Measurements from ENCODE around the gene DYNC1LI2. TPM values are rescaled to one million over a fixed set of nuclear protein-coding genes. Genes with fewer than 3 reads are reported as not detected.

The DYNC1LI2 gene
- total and polyA plus RNA-seq, 2 donors (not counting 1 experiment from before 2014, with no cell fraction given): 33.9 to 109 TPM

DNA sequence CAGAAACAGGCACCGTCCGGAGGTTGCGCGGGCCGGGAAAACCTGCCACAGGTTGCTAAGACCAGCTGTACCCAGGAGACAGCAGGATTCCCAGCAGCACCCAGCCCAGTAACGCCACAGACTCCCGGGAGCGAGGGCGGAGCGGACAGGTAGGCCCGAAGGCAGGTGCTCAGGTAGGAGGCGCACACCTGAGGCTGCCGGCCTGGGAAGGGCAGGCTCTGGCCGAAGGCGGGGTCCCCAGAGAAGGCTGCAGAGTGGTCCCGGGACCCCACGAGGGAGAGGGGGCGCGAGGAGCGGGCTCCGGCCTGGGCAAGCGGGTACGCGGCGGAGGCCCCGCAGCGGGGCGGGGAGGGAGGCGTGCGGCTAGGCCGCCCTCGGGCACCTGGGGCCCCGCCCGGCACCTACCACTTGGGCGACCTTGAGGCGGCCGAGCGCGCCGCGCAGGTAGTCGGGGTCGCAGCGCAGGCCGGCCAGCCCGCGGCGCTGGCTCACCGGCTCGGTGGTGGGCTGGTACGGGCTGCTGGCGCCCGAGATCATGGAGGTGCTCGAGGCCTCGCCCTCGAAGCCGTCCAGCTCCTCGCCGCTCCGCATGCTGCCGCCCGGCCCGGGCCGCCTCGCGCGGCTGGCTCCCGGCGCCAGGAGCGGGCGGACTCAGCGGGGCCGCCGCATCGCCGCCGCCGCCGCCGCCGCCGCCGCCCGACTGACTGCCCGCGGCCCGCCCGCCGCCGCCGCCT is 55.3 kb downstream of the DYNC1LI2 start:
- CTCF ChIA-PET: interaction anchor here (0.7 to 1.4 kb wide), 3 partner anchors 44 to 291 kb away, joined by 3 to 4 read pairs (median 3); no protein-coding TSS in a partner anchor
- no peak overlapping the region for H3K27ac ChIP-seq (ENCODE audit: low read length in 2 of 2)

More for the DNA sequence above, 55.3 kb downstream of the DYNC1LI2 start:
- H3K4me1 Mint-ChIP-seq: peaks cover 17% of the 10 kb centered on the region
- H3K4me3 ChIP-seq (ENCODE audit: control extremely low read depth in 1 of 5, extremely low read depth in 1 of 5, insufficient read depth in 1 of 5, low read depth in 2 of 5, low read length in 4 of 5): peak overlapping the region; percentile 25 to 83 (median 57)
- peak overlapping the region; percentile 99 for H3K4me2 ChIP-seq (replicated peaks; ENCODE audit: low read depth, low read length, poor library complexity, severe bottlenecking)
- ATAC-seq (ENCODE audit: low read depth): no peak
- H3K9me3 Mint-ChIP-seq (ENCODE audit: insufficient read depth): no peaks in the 10 kb centered on the region
- WGBS (ENCODE audit: insufficient coverage): 2% methylated on average over 89 of the region's 91 CpGs
- peak overlapping the region; percentile 85 for H3K4me3 Mint-ChIP-seq
- DNase-seq: no peak
- H3K9ac ChIP-seq (ENCODE audit: low read length): peak overlapping the region; percentile 64
- H3K36me3 ChIP-seq (replicated peaks in 1 of 2; ENCODE audit: control extremely low read depth in 1 of 2, control insufficient read depth in 1 of 2, extremely low read depth in 1 of 2, insufficient read depth in 2 of 2, low read length in 1 of 2): no peaks in the 10 kb centered on the region
- H3K27me3 ChIP-seq (replicated peaks in 1 of 4; ENCODE audit: control extremely low read depth in 1 of 4, control insufficient read depth in 3 of 4, insufficient read depth in 4 of 4, low read length in 3 of 4): peaks cover 0 to 57% (median 35%) of the 10 kb centered on the region in 4 experiments
- no peak overlapping the region for H3K27ac Mint-ChIP-seq
- H3K4me1 ChIP-seq (ENCODE audit: control insufficient read depth in 2 of 2, insufficient read depth in 2 of 2, low read length in 2 of 2): peaks cover 15 to 17% of the 10 kb centered on the region in 2 donors
- peaks cover 38% of the 10 kb centered on the region for H3K27me3 Mint-ChIP-seq
- POLR2A ChIA-PET: interaction anchor here (0.6 to 0.7 kb wide), 3 partner anchors 18 to 256 kb away, joined by 3 to 12 read pairs (median 3); no protein-coding TSS in a partner anchor
- peak overlapping the region; percentile 97 for H2AFZ ChIP-seq (ENCODE audit: insufficient read depth, low read depth, low read length, poor library complexity, severe bottlenecking)
- TF ChIP-seq EZH2 (IDR thresholded peaks at IDR 0.05; ENCODE audit: borderline replicate concordance, insufficient read depth, low read depth, low read length, poor library complexity, severe bottlenecking): no peak
- TF ChIP-seq CTCF (IDR thresholded peaks at IDR 0.05): no peak
- H3K9me3 ChIP-seq (ENCODE audit: control extremely low read depth in 1 of 3, control insufficient read depth in 2 of 3, insufficient read depth in 1 of 3, low read length in 2 of 3): peaks cover 0 to 5% (median 0%) of the 10 kb centered on the region in 3 donors
- H4K20me1 ChIP-seq (ENCODE audit: control insufficient read depth, insufficient read depth, low read length, poor library complexity, severe bottlenecking): no peaks in the 10 kb centered on the region
- intact Hi-C loops (cut with micrococcal nuclease): loop anchor here (1.0 to 5.0 kb wide), 3 partner anchors 55 to 144 kb away; partner anchors contain the start of genes CKLF and DYNC1LI2
- H3K79me2 ChIP-seq (ENCODE audit: control insufficient read depth, insufficient read depth, low read length): no peaks in the 10 kb centered on the region
